Neuron (in vitro differentiated cells): Measurements from ENCODE around the gene ZNF280A.
A peak's percentile ranks its signal among the peaks of the same experiment; 100 is the strongest.
"Not testable (repeated sequence)": the region's sequence is repeated elsewhere in the genome, so short reads cannot be mapped to it uniquely, and the experiment has no call there.

ENCODE experiments used
- H2AFZ ChIP-seq: one replicate; pipeline ENCODE4 v1.6.1; 2013; ENCODE audit warnings: low read depth, mild to moderate bottlenecking, inconsistent platforms, low read length, moderate library complexity
- H3K27me3 ChIP-seq: one replicate; pipeline ENCODE4 v1.6.1; 2013; ENCODE audit warnings: low read length; ENCODE audit not compliant: insufficient read depth
- H3K36me3 ChIP-seq: one replicate; pipeline ENCODE4 v1.6.1; 2013; ENCODE audit warnings: low read length; ENCODE audit not compliant: insufficient read depth
- H3K4me1 ChIP-seq: one replicate; pipeline ENCODE4 v1.6.1; 2013; ENCODE audit warnings: low read length; ENCODE audit not compliant: insufficient read depth
- H3K4me3 ChIP-seq: 2 replicates; pipeline ENCODE4 v1.5.1; 2013; ENCODE audit warnings: mild to moderate bottlenecking, low read length, moderate library complexity
- H3K9me3 ChIP-seq: one replicate; pipeline ENCODE4 v1.6.1; 2013; ENCODE audit warnings: low read length

ZNF280A gene

DNA sequence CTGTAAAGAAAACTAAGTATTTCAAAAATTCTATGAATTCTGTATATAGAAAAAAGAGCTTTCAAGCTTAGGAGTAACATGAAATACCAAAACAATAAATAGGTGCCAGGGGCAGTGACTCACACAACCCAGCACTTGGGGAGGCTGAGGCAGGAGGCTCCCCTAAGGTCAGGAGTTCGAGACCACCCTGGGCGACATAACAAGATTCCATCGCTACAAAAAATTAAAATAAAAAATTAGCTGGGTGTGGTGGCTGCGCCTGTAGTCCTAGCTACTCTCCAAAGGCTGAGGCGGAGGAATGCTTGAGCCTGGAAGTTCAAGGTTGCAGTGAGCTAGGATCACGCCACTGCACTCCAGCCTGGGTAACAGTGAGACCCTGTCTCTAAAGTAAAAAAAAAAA is 33.0 kb downstream of the ZNF280A start:
- no peak overlapping the region for H2AFZ ChIP-seq
- H3K27me3 ChIP-seq = no peaks in the 10 kb centered on the region
- H3K4me3 ChIP-seq = no peak overlapping the region
- H3K36me3 ChIP-seq = peaks cover 52% of the 10 kb centered on the region
- no peaks in the 10 kb centered on the region for H3K9me3 ChIP-seq
- H3K4me1 ChIP-seq = no peaks in the 10 kb centered on the region

DNA sequence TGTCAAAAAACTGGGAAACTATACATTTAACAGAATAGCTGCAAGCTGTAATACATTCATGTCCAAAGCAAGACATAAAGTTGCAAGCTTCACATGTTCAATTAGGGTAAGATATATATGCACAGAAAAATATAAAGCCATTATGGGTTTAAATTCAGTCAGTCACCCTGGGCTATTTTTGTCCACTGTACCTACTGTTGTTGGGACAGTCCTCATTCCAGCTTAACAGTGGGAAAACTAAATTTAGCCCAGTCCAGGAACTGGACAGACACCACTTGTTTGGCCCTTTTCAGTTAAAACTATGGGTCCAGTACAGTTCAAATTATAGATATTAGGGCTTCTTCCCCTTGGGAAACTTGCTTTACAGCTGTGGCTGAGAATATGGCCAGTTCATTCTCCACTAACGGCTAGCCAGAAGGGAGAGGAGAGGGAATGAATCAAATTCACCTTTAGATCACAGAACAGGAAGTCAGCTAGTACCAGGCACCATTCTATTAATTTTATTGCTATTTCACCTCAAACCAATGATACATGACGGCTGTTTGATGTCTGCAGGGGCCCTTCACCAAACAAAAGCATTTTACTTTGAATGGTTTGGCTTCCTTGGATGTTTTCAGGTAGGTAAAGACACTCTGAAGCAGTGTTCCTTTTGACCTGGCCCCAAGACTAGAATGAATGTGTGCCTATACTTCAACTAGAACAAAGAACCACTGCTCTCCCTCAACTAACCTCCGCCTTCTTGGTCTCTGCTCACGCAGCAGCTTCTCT is 33.8 kb downstream of the ZNF280A start:
- Histone ChIP-seq H3K27me3 (no peaks in the 10 kb centered on the region), H3K36me3 (peaks cover 47% of the 10 kb centered on the region), H3K9me3 (no peaks in the 10 kb centered on the region), H3K4me3 (no peak overlapping the region), H2AFZ (no peak overlapping the region), H3K4me1 (no peaks in the 10 kb centered on the region)

- Histone ChIP-seq H3K4me3 (no peak overlapping the region), H3K27me3 (no peaks in the 10 kb centered on the region), H3K9me3 (no peaks in the 10 kb centered on the region), H2AFZ (no peak overlapping the region), H3K36me3 (peaks cover 40% of the 10 kb centered on the region), H3K4me1 (no peaks in the 10 kb centered on the region)
Measured at GRCh38 chr22:22485524-22485923, 34.5 kb downstream of the ZNF280A start.

GRCh38 chr22:22484023-22484422 is 36.0 kb downstream of the ZNF280A start:
- H3K36me3 ChIP-seq = peaks cover 31% of the 10 kb centered on the region
- H3K27me3 ChIP-seq = no peaks in the 10 kb centered on the region
- no peaks in the 10 kb centered on the region for H3K4me1 ChIP-seq
- H2AFZ ChIP-seq = no peak overlapping the region
- no peaks in the 10 kb centered on the region for H3K9me3 ChIP-seq
- no peak overlapping the region for H3K4me3 ChIP-seq

DNA sequence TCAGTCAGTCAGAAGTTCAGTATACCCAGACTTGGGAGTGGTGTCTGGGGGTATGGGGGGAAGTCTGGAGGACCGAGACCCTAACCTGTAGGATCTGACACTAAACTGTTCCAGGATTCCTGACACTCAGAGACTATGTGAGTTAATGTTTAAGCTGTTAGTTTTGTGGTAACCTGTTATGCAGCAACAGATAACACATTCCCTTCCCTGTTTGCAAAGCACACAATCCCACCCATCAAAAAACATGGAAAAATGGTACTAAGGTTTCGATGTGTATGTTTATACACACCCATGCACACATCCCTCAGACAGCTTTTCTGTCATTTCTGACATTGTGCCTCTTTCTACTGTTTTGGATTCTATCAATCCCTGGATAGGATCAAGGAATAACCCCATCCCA is 39.1 kb downstream of the ZNF280A start:
- Histone ChIP-seq H3K4me1 (peaks cover 6% of the 10 kb centered on the region), H3K9me3 (no peaks in the 10 kb centered on the region), H3K36me3 (peaks cover 7% of the 10 kb centered on the region), H3K27me3 (no peaks in the 10 kb centered on the region), H2AFZ (no peak overlapping the region), H3K4me3 (no peak overlapping the region)

GRCh38 chr22:22479999-22480532 is 40.0 kb downstream of the ZNF280A start:
- H3K27me3 ChIP-seq = no peaks in the 10 kb centered on the region

GRCh38 chr22:22479116-22479515 is 41.0 kb downstream of the ZNF280A start:
- no peak overlapping the region for H2AFZ ChIP-seq
- H3K36me3 ChIP-seq = no peaks in the 10 kb centered on the region
- no peaks in the 10 kb centered on the region for H3K27me3 ChIP-seq
- H3K9me3 ChIP-seq = no peaks in the 10 kb centered on the region
- H3K4me1 ChIP-seq = peaks cover 13% of the 10 kb centered on the region
- H3K4me3 ChIP-seq = no peak overlapping the region

More at GRCh38 chr22:22479999-22480532, 40.0 kb downstream of the ZNF280A start:
- H3K36me3 ChIP-seq = no peaks in the 10 kb centered on the region
- H3K9me3 ChIP-seq = no peaks in the 10 kb centered on the region
- H3K4me3 ChIP-seq = no peak overlapping the region
- no peak overlapping the region for H2AFZ ChIP-seq
- peaks cover 6% of the 10 kb centered on the region for H3K4me1 ChIP-seq

GRCh38 chr22:22478470-22478869 is 41.6 kb downstream of the ZNF280A start:
- H3K36me3 ChIP-seq = no peaks in the 10 kb centered on the region
- no peak overlapping the region for H3K4me3 ChIP-seq
- H3K27me3 ChIP-seq = no peaks in the 10 kb centered on the region
- H3K9me3 ChIP-seq = no peaks in the 10 kb centered on the region
- peaks cover 13% of the 10 kb centered on the region for H3K4me1 ChIP-seq
- peak overlapping the region; percentile 28 for H2AFZ ChIP-seq

DNA sequence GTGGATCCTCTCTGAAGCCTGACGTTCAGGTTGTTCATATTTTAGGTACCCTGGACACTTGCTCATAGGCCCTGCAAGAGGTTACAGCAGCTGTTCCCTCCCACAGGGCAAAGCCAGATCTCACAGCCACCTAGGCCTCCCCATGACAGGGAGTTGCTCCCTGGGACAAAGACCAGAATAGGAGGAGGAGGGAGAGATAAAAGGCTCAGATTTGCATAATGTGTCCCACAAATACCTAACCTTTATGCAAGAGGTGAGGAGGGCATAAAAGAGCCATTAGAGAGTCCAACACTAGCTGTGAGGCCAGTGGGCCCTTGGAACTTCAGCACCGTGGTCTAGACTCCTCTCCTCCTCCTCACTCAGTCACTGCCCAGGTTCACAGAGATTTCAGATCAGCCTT is 45.3 kb downstream of the ZNF280A start:
- no peaks in the 10 kb centered on the region for H3K36me3 ChIP-seq
- no peaks in the 10 kb centered on the region for H3K27me3 ChIP-seq
- H3K9me3 ChIP-seq = no peaks in the 10 kb centered on the region
- peaks cover 13% of the 10 kb centered on the region for H3K4me1 ChIP-seq
- no peak overlapping the region for H2AFZ ChIP-seq
- H3K4me3 ChIP-seq = no peak overlapping the region

GRCh38 chr22:22471104-22471503 is 49.0 kb downstream of the ZNF280A start:
- not testable (repeated sequence) for H3K36me3 ChIP-seq, H3K4me1 ChIP-seq, H3K9me3 ChIP-seq, H3K27me3 ChIP-seq, H3K4me3 ChIP-seq, H2AFZ ChIP-seq

DNA sequence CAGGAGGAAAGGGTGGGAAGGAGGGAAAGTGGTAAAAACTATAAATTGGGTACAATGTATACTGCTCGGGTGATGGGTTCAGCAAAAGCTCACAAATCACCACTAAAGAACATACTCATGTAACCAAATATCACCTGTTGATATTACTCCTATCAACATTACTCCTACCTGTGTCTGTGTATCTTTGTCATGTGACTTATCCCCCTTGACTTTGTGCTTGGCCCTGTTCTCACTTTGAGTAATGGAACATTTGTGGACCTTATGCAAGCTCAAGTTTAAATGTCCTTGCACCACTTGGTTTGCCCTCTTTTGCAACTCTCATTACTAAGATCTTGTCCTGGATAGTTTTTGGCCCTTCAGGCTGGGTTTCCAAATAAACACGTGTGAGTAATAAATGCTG is 50.5 kb downstream of the ZNF280A start:
- no peak overlapping the region for H3K4me3 ChIP-seq
- no peak overlapping the region for H2AFZ ChIP-seq
- H3K36me3 ChIP-seq = no peaks in the 10 kb centered on the region
- no peaks in the 10 kb centered on the region for H3K27me3 ChIP-seq
- H3K9me3 ChIP-seq = no peaks in the 10 kb centered on the region
- peaks cover 2% of the 10 kb centered on the region for H3K4me1 ChIP-seq

- not testable (repeated sequence) for H3K4me3 ChIP-seq, H3K27me3 ChIP-seq, H3K36me3 ChIP-seq, H3K4me1 ChIP-seq, H2AFZ ChIP-seq, H3K9me3 ChIP-seq
Measured at GRCh38 chr22:22468794-22469469, 51.1 kb downstream of the ZNF280A start.

- H3K27me3 ChIP-seq = no peaks in the 10 kb centered on the region
- H3K4me3 ChIP-seq = no peak overlapping the region
- no peaks in the 10 kb centered on the region for H3K9me3 ChIP-seq
- H3K36me3 ChIP-seq = no peaks in the 10 kb centered on the region
- no peak overlapping the region for H2AFZ ChIP-seq
- no peaks in the 10 kb centered on the region for H3K4me1 ChIP-seq
Measured at GRCh38 chr22:22467112-22467511, 53.0 kb downstream of the ZNF280A start.
